D721Med (cell line): Measurements from ENCODE around the gene LTBP1.
A peak's percentile ranks its signal among the peaks of the same experiment; 100 is the strongest.

Source experiments
- DNase-seq: peaks from one replicate; pipeline ENCODE4 v3.0.0; 2011; ENCODE audit warnings: low spot score; ENCODE audit not compliant: insufficient read length
- FAIRE-seq: peaks from 2 replicates; lab custom pipeline; 2011; peaks lifted over from hg19 to GRCh38; lab: Jason Lieb, UNC
- TF ChIP-seq, protein P1 (sequence below): IDR thresholded peaks from 2 replicates; pipeline ENCODE4 v1.5.1; 2012; ENCODE audit warnings: mild to moderate bottlenecking, control low read depth; ENCODE audit not compliant: insufficient read depth; ENCODE audit errors: missing control alignments

The LTBP1 gene

DNA sequence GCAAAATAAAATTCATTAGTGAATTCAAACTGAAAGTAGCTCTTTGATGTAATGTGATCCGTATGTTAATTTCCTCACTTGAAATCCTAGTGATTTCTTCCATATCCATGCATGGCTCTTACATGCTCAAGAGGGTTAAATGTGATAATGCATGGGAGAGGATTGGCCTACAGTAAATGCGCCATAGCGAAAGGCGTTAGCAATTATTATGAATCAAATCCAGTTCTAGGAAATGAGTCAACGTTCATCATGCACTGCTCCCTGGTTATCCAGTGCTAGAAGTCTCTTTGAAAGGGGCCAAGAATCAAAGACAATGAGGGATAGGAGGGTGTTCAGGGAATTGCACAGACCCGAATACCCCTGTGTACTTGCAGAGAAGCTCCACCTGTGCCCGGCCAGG lies 428.3 kb downstream of the LTBP1 start:
- TF ChIP-seq, protein P1, sequence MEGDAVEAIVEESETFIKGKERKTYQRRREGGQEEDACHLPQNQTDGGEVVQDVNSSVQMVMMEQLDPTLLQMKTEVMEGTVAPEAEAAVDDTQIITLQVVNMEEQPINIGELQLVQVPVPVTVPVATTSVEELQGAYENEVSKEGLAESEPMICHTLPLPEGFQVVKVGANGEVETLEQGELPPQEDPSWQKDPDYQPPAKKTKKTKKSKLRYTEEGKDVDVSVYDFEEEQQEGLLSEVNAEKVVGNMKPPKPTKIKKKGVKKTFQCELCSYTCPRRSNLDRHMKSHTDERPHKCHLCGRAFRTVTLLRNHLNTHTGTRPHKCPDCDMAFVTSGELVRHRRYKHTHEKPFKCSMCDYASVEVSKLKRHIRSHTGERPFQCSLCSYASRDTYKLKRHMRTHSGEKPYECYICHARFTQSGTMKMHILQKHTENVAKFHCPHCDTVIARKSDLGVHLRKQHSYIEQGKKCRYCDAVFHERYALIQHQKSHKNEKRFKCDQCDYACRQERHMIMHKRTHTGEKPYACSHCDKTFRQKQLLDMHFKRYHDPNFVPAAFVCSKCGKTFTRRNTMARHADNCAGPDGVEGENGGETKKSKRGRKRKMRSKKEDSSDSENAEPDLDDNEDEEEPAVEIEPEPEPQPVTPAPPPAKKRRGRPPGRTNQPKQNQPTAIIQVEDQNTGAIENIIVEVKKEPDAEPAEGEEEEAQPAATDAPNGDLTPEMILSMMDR: no peak
- DNase-seq: no peak
- no peak for FAIRE-seq

DNA sequence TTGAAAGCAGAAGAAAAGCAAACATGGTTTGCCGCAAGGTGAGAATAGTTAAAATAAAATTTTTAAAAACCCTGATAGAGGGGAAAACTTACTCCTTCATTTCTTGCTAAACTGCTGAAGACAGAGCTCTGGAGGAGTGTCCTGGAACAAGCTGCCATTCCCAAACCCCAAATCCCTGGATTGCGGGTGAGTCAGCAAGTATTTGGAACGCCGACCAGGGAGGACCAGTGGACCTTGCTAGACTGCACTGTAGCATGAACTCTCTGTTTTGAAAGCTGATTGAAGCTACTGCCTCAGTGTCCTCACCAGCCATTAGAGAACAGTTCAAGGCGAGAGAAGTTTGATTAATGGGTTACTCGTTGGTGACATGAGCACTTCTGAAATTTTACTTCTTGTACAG lies 430.3 kb downstream of the LTBP1 start:
- DNase-seq (no peak), FAIRE-seq (no peak)
- TF ChIP-seq, protein P1: no peak

DNA sequence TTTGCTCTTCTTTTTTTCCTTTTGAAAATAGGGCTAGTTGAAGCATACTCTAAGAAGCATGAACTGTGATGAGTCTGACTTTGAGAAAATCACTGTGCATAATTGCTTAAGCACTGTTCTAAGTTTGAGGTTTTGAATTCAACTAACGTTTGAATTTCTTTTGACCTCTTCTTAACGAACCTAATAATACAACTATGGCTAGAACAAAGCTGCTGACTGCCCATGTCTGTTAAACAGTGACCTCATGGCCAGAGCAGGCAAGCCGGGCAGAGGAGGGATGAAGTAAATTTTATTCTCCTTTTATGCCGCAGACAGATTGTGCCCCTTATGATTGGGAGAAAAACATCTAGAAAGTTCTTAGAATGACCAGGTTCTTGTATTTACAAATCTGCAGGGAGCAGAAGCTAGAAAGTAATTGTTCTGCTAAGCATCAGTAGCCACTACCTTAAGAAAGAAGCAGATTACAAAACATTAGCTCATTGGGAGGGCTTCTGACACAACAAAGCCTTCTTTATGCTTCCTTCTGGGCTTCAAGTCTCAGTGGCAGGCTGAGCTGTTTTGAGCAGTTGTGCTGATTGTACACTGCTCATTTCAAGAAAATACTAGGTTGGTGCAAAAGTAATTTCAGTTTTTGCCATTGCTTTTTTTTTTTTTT lies 431.9 kb downstream of the LTBP1 start:
- DNase-seq (no peak), FAIRE-seq (no peak)
- TF ChIP-seq, protein P1: no peak

DNA sequence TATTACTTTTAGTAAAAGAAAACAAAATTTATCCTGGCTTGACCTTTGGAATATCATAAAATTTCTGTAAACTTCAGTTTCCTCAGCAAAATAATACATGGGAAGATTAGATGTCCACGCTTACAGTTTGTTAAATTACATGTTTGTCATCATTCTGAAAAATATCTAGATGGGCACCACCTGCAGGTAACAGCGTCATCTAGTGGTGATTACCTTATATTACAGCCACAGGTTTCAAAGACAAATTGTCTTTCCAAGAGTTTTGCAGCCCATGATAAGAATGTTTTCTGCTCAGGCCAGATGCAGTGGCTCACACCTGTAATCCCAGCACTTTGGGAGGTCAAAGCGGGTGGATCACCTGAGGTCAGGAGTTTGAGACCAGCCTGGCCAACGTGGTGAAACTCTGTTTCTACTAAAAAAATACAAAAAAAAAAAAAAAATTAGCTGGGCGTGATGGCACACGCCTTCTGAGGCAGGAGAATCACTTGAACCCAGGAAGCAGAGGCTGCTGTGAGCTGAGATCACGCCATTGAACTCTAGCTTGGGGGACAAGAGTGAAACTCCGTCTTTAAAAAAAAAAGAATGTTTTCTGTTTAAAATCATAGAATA lies 433.4 kb downstream of the LTBP1 start:
- no peak for FAIRE-seq
- TF ChIP-seq, protein P1: peak; percentile 2
- no peak for DNase-seq

DNA sequence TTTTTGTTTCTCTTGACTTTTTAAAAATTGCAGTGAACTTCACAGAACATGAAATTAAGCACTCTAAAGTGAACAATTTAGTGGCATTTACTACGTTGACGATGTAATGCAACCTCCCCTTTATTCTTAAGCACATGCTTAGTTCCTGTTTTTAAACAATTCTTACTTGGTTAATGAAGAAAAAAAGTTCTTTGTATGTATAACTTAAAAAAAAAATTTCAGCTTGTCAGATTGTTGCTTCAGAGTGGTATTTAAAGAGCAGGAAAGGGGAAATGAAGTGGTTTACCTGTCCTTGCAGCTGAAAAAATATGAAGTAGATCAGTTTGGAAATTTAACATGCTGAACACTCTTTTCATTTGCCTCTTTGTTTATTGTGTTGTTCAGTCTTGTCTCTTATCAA lies 434.0 kb downstream of the LTBP1 start:
- no peak for FAIRE-seq
- DNase-seq: no peak
- TF ChIP-seq, protein P1: no peak

DNA sequence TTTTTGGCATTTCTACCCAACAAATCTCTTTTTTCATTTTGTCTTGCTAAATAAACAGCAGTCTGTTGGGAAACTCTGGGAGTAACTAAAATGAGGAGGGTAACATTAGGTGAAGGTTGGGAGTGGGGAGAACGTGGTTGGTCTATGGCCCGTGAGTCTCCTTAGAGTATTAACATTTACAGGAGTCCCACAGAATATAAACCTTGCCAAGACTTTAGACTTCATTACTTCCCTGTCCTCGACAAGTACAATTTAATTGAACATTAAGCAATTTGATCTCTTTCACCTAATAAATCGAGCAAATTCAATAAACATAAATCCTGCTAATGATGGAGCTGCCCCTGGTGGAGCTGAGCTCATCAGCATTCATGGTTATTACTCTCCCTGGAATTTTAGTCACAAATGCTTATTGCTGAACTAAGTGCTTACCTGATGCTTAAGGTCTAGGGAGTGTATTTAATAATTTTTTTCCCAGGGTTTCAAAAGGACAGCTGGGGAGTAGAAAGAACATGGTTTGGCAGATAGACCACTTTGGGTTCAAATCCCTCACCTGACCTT lies 434.6 kb downstream of the LTBP1 start:
- no peak for DNase-seq
- FAIRE-seq: no peak
- TF ChIP-seq, protein P1: no peak
